Effector memory CD8-positive, alpha-beta T cell (primary cell): ENCODE measurements around the gene SLC52A1.
A peak's percentile ranks its signal among the peaks of the same experiment; 100 is the strongest.

Experiments used
- ATAC-seq: fragments of 150-1000 bp; cut with Tn5 transposase; replicated peaks from 2 replicates; pipeline ENCODE4 v1.10.0; 2021; ENCODE audit warnings: mild to moderate bottlenecking, moderate library complexity
- DNase-seq, 3 experiments: peaks; one replicate each; pipeline ENCODE4 v3.0.0; 2021
- H3K27ac Mint-ChIP-seq, 2 donors: one replicate each; pipeline ENCODE4 v1.8.0; 2022; ENCODE audit warnings: mild to moderate bottlenecking in 2 of 2, mixed read lengths in 2 of 2, moderate library complexity in 2 of 2
- H3K27me3 Mint-ChIP-seq, 2 donors: one replicate each; pipeline ENCODE4 v1.8.0; 2022; ENCODE audit warnings: mixed read lengths in 2 of 2
- H3K36me3 Mint-ChIP-seq: one replicate; pipeline ENCODE4 v1.8.0; 2022; ENCODE audit warnings: mild to moderate bottlenecking, moderate library complexity, mixed read lengths; ENCODE audit not compliant: insufficient read depth
- H3K4me1 Mint-ChIP-seq, 2 donors: one replicate each; pipeline ENCODE4 v1.8.0; 2022; ENCODE audit warnings: low read depth in 2 of 2, mixed read lengths in 2 of 2
- H3K4me3 Mint-ChIP-seq, 2 donors: one replicate each; pipeline ENCODE4 v1.8.0; 2022; ENCODE audit warnings: mild to moderate bottlenecking in 2 of 2, mixed read lengths in 2 of 2, moderate library complexity in 2 of 2
- H3K9me3 Mint-ChIP-seq, 2 donors: one replicate each; pipeline ENCODE4 v1.8.0; 2022; ENCODE audit warnings: mixed read lengths in 2 of 2

SLC52A1 gene

DNA sequence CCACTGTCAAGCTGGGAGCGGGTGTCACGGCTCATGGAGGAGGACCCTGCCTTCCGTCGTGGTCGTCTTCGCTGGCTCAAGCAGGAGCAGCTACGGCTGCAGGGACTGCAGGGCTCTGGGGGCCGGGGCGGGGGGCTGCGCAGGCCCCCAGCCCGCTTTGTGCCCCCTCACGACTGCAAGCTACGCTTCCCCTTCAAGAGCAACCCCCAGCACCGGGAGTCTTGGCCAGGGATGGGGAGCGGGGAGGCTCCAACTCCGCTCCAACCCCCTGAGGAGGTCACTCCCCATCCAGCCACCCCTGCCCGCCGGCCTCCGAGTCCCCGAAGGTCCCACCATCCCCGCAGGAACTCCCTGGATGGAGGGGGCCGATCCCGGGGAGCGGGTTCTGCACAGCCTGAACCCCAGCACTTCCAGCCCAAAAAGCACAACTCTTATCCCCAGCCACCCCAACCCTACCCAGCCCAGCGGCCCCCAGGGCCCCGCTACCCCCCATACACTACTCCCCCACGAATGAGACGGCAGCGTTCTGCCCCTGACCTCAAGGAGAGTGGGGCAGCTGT, 11.6 kb downstream of the SLC52A1 start:
- no peak overlapping the region for H3K4me3 Mint-ChIP-seq
- ATAC-seq = no peak
- no peaks in the 10 kb centered on the region for H3K27me3 Mint-ChIP-seq
- H3K9me3 Mint-ChIP-seq = no peaks in the 10 kb centered on the region
- H3K36me3 Mint-ChIP-seq = peaks cover 15% of the 10 kb centered on the region
- peaks cover 6% of the 10 kb centered on the region in 2 donors for H3K4me1 Mint-ChIP-seq
- no peak overlapping the region for H3K27ac Mint-ChIP-seq
- DNase-seq = no peak

DNA sequence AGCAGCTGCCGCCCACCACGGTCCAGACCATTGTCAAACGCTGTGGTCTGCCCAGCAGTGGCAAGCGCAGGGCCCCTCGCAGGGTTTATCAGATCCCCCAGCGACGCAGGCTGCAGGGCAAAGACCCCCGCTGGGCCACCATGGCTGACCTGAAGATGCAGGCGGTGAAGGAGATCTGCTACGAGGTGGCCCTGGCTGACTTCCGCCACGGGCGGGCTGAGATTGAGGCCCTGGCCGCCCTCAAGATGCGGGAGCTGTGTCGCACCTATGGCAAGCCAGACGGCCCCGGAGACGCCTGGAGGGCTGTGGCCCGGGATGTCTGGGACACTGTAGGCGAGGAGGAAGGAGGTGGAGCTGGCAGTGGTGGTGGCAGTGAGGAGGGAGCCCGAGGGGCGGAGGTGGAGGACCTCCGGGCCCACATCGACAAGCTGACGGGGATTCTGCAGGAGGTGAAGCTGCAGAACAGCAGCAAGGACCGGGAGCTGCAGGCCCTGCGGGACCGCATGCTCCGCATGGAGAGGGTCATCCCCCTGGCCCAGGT, 13.0 kb downstream of the SLC52A1 start:
- Mint-ChIP-seq H3K4me3 (no peak overlapping the region), H3K4me1 (peaks cover 6% of the 10 kb centered on the region in 2 donors)

DNA sequence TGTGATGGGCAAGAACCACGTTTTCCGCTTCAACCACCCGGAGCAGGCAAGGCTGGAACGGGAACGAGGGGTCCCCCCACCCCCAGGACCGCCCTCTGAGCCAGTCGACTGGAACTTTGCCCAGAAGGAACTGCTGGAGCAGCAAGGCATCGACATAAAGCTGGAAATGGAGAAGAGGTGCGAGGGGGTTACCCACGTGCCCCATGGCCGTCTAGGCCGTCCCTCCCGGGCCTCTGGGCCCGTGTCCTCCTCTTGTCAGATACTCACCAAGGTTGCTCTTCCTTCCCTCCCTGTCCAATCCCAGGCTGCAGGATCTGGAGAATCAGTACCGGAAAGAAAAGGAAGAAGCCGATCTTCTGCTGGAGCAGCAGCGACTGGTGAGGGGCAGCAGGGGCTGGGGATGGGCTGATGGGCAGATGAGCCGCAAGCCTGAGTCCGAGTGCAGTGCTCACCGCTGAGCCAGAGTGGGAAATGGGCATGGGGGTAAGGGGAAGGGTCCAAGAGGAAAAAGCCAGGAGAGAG, 14.7 kb downstream of the SLC52A1 start:
- DNase-seq = no peak
- Mint-ChIP-seq H3K4me3 (no peak overlapping the region), H3K36me3 (peaks cover 25% of the 10 kb centered on the region), H3K4me1 (peaks cover 6% of the 10 kb centered on the region in 2 donors), H3K9me3 (no peaks in the 10 kb centered on the region), H3K27ac (peak overlapping the region in 1 of 2 donors; percentile 60), H3K27me3 (no peaks in the 10 kb centered on the region)
- ATAC-seq = no peak

More for the DNA sequence above, 13.0 kb downstream of the SLC52A1 start:
- Mint-ChIP-seq H3K27me3 (no peaks in the 10 kb centered on the region), H3K27ac (no peak overlapping the region), H3K36me3 (peaks cover 15% of the 10 kb centered on the region), H3K9me3 (no peaks in the 10 kb centered on the region)
- DNase-seq (no peak), ATAC-seq (no peak)

DNA sequence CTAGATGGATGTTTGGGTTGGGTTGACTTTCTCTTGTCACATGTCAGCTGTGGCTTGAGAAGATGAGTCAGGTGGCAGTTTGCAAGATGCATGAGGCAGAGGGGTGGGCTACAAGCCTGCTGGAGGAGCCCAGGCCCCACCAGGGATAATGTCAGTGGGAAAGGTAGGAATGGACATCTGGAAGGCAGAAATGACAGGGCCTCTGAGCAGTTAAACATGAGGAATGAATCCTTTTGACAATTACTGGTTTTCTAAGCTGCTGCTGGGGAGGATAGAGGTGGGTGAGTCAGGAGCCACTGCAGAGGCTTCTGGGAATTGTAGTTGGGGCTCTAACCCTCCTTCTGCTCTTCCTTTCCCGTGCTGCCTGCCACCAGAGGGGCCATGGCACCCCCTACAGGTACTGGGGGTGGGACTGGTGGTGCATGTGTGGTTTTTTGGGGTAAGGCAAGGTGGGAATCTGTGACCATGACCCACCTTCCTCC, 15.7 kb downstream of the SLC52A1 start:
- H3K4me3 Mint-ChIP-seq = no peak overlapping the region
- H3K27me3 Mint-ChIP-seq = no peaks in the 10 kb centered on the region
- ATAC-seq = peak; percentile 63
- peaks cover 31% of the 10 kb centered on the region for H3K36me3 Mint-ChIP-seq
- DNase-seq = no peak
- H3K27ac Mint-ChIP-seq = peak overlapping the region; percentile 5 to 76
- no peaks in the 10 kb centered on the region for H3K9me3 Mint-ChIP-seq
- peaks cover 6% of the 10 kb centered on the region in 2 donors for H3K4me1 Mint-ChIP-seq

DNA sequence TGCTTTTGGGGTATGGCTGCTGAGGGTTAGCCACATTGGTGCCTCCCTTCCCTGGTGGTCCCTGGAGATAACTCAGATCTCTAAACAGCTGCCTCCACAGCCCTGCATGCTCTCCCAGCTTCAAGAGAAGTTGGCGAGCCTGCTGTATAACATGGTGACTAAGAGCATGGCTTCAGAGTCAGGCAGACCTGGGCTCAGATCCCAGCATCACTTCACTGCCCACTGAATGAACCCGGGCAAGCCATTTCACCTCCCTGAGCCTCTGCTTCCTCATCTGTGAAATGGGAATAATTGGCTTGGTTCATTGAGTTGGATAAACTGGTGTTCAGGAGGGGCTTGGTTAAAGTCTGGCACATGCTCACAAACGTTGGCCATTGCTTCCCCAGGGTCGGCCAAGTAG, 20.9 kb downstream of the SLC52A1 start:
- H3K4me3 Mint-ChIP-seq = no peak overlapping the region
- H3K36me3 Mint-ChIP-seq = peaks cover 24% of the 10 kb centered on the region
- no peaks in the 10 kb centered on the region for H3K9me3 Mint-ChIP-seq

DNA sequence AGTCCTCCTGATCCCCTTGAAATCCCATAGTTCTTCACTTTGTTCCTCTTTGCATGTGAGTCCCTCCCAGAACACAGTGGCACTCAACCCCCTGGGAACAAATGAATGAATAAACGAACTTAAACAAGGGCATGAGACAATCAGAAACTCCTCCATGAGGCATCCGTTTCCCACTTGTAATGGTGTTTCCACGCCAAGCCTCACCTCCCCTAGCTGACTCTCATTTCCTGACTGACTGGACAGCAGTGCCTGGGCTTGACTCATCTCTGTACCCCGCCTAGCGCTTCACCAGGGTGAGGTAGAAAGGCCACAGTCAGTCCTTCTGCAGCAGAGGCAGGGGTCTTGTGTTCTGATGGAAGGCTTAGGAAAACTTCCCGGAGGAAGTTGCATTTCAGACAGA, 23.3 kb downstream of the SLC52A1 start:
- Mint-ChIP-seq H3K9me3 (no peaks in the 10 kb centered on the region), H3K27me3 (no peaks in the 10 kb centered on the region), H3K4me1 (peaks cover 5 to 9% of the 10 kb centered on the region in 2 donors), H3K4me3 (no peak overlapping the region), H3K27ac (peak overlapping the region; percentile 79 to 82), H3K36me3 (peaks cover 28% of the 10 kb centered on the region)
- no peak for DNase-seq
- ATAC-seq = no peak

More for the DNA sequence above, 20.9 kb downstream of the SLC52A1 start:
- DNase-seq = no peak
- Mint-ChIP-seq H3K4me1 (peaks cover 8 to 13% of the 10 kb centered on the region in 2 donors), H3K27me3 (no peaks in the 10 kb centered on the region), H3K27ac (no peak overlapping the region)
- no peak for ATAC-seq

DNA sequence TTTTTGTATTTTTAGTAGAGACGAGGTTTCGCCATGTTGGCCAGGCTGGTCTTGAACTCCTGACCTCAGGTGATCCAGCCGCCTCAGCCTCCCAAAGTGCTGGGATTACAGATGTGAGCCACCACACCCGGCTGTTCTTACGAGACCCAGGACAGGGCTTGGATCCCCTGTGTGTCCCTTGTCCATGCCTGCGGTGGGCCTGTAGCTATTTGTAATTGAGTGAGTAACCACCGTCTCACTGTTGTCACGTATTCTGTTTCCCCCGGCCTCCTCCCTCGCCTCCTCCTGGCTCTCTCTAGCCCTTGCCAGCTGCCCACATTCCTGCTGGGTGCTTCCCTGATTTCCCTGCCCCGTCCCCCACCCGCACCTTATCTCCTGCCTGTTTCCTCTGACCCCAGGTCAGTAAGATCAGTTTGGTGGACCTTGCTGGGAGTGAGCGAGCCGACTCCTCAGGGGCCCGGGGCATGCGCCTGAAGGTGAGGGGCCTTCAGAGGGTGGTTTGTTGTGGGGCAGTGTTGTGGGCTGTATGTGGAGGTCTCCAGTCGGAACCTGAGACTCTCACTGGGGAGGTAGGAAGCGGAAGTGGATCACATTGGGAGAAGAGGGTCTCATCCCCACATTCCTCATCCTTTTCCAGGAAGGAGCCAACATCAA, 31.9 kb downstream of the SLC52A1 start:
- no peaks in the 10 kb centered on the region for H3K27me3 Mint-ChIP-seq
- no peak for DNase-seq
- no peaks in the 10 kb centered on the region for H3K9me3 Mint-ChIP-seq
- H3K27ac Mint-ChIP-seq = no peak overlapping the region
- peaks cover 19 to 28% of the 10 kb centered on the region in 2 donors for H3K4me1 Mint-ChIP-seq
- H3K4me3 Mint-ChIP-seq = no peak overlapping the region
- H3K36me3 Mint-ChIP-seq = peaks cover 26% of the 10 kb centered on the region
- no peak for ATAC-seq

DNA sequence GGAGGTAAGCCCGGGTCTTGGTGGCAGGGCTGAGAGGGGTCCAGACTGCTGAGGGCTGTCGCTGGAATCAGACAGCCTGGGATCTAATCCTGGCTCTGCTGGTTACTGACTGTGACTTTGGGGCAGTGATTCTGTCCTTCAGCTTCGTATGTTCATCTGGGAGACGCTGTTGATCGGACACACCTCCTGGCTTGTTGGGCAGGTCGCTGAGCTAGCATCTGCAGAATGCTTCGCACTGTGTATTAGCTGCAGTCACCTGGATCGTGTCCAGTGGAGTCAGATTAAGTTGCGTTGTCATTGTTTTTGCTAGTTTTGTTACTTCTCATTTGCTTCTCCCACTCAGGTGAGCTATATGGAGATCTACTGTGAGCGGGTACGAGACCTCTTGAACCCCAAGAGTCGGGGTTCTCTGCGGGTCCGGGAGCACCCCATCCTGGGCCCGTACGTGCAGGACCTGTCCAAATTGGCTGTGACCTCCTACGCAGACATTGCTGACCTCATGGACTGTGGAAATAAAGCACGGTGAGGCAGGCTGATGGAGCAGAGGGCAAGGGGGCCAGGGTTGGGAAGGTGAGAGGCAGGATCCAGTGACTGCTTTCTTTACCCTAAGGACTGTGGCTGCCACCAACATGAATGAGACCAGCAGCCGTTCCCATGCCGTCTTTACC, 33.0 kb downstream of the SLC52A1 start:
- no peaks in the 10 kb centered on the region for H3K9me3 Mint-ChIP-seq
- H3K4me3 Mint-ChIP-seq = no peak overlapping the region
- no peaks in the 10 kb centered on the region for H3K27me3 Mint-ChIP-seq
- H3K4me1 Mint-ChIP-seq = peaks cover 20 to 29% of the 10 kb centered on the region in 2 donors
- peaks cover 22% of the 10 kb centered on the region for H3K36me3 Mint-ChIP-seq
- ATAC-seq (no peak), DNase-seq (no peak)
- peak overlapping the region in 1 of 2 donors; percentile 44 for H3K27ac Mint-ChIP-seq

DNA sequence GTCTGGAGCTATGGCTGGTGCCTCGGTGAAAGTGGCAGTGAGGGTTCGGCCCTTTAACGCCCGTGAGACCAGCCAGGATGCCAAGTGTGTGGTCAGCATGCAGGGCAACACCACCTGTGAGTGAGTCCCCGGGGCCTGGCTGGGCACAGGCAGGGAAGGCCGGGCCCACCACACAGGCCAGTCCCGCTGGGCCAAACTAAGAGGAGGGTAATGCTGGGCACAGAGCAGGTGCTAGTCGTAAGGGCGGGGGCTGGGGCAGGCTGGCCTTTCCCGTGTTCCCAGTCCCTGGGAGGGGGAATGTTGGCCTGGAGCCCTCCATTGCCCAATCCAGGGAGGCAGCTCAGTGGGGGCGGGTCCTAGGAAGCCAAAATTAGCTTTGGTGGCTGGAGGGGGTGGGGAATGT, 35.0 kb downstream of the SLC52A1 start:
- no peak for ATAC-seq
- peaks cover 19% of the 10 kb centered on the region for H3K36me3 Mint-ChIP-seq

DNA sequence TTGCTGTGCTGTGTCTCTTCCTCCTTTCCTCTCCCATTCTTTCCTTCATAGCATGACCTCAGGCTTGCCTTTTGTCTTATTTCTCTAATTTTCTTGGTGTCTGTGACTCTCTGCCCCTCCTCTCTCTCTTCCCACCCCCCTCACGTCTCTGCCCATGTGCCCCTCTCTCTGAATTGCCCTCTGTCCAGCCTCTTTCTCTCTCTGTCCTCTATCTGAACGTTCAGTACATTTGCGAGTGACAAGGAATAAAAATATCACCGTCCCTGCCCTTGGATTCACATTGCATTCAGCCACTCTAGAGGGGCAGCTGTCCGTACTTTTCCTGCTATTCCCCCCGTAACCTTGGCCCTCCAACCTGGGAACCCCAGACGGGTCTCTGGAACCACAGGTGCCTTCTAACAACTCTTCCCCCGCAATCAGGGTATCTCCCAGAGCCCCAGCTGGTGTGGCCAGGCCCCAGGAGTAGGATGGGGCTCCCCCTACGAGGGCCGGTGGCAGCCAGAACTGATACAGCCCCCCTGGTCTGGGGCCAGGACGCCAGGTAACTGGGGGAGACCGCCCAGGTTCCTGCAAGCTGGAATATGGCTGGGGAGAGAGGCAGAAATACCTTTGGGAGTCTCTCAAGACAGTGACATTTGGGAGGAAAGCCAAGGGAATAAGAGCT, 35.7 kb downstream of the SLC52A1 start:
- DNase-seq (no peak), ATAC-seq (no peak)
- Mint-ChIP-seq H3K4me1 (peaks cover 25 to 32% of the 10 kb centered on the region in 2 donors), H3K27ac (peak overlapping the region in 1 of 2 donors; percentile 7), H3K36me3 (peaks cover 14% of the 10 kb centered on the region), H3K27me3 (no peaks in the 10 kb centered on the region), H3K4me3 (peak overlapping the region; percentile 86 to 88), H3K9me3 (no peaks in the 10 kb centered on the region)

More for the DNA sequence above, 35.0 kb downstream of the SLC52A1 start:
- no peak overlapping the region for H3K4me3 Mint-ChIP-seq
- H3K27ac Mint-ChIP-seq = no peak overlapping the region
- H3K9me3 Mint-ChIP-seq = no peaks in the 10 kb centered on the region
- H3K4me1 Mint-ChIP-seq = peaks cover 25 to 32% of the 10 kb centered on the region in 2 donors
- no peaks in the 10 kb centered on the region for H3K27me3 Mint-ChIP-seq
- no peak for DNase-seq

DNA sequence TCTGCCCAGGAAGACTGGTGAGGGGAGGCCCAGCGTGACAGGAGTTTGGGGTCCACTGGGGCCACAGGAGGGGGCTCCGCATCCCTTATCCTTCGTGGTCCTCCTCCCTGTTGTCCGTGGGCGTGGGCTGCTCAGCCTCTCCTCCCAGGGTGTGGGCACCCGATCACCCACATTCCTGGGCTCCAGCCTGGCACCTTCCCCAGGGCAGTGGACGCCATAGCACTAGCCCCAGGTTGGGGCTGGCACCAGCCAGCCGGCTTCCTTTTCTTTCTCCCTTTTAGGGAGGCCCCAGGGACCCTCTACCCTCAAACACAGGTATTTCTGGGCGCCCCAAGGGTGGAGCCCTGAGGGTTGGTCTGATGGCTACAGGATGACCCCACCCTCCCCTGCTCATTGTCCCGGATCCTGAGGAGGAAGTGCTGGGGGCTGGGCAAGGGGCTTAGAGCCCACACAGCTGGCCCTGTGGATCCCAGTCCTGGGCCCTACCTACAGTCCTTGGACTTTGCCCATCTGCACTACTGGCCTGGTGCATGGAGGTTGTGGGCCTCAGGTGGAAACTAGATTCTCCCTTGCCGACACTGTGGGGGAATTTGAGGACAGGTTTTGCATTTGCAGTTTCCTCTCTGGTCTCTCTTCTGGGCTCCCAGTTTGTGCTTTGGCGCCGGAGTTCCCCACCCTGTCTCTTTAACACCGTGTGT, 36.3 kb downstream of the SLC52A1 start:
- peaks cover 14% of the 10 kb centered on the region for H3K36me3 Mint-ChIP-seq
- H3K9me3 Mint-ChIP-seq = no peaks in the 10 kb centered on the region
- H3K4me1 Mint-ChIP-seq = peaks cover 25 to 32% of the 10 kb centered on the region in 2 donors
- H3K27me3 Mint-ChIP-seq = no peaks in the 10 kb centered on the region
- H3K27ac Mint-ChIP-seq = peak overlapping the region; percentile 16 to 69
- H3K4me3 Mint-ChIP-seq = peak overlapping the region; percentile 86 to 88
- ATAC-seq = no peak
- no peak for DNase-seq

DNA sequence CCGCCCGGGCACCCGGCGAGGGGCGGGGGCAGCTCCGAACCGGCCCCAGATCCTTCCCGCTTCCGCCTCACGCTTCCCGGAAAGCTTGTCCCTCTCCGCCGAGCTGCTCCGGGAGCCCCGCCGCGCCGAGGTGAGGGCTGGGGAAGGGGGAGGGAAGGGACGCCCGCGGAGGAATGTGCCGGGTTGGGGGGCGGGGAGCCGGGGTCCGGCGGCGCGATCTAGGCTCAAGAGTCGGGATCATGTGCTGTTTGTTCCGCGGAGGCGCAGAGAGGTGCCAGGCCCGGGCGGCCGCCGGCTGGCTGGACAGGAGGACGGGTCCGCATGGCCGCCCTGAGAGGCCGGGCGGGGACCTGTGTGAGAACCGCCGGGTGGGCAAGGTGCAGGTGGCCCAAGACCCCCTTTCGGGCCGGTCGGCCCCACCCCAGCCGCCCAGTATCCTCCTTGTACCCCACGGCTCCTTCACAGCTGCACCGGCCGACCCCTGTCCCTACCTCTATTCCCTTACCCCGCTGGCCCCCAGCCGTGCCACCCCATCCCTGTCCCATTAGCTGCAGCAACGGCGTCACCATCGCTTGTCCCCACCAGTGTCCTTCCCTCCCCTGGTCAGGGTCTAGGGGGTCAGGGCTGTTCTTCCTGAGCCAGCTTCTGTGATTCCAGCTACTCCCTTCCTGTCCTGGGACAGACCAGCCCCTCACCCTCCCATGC, 37.0 kb downstream of the SLC52A1 start:
- ATAC-seq = no peak
- DNase-seq = no peak
- no peaks in the 10 kb centered on the region for H3K9me3 Mint-ChIP-seq
- H3K27me3 Mint-ChIP-seq = no peaks in the 10 kb centered on the region
- H3K27ac Mint-ChIP-seq = peak overlapping the region; percentile 16 to 69
- H3K4me3 Mint-ChIP-seq = peak overlapping the region; percentile 86 to 88
- H3K36me3 Mint-ChIP-seq = peaks cover 12% of the 10 kb centered on the region
- H3K4me1 Mint-ChIP-seq = peaks cover 25 to 32% of the 10 kb centered on the region in 2 donors
